Measurements from ENCODE around the gene RTN3. TPM values are rescaled to one million over a fixed set of nuclear protein-coding genes. Genes with fewer than 3 reads are reported as not detected.

The RTN3 gene
- total and polyA plus RNA-seq, 9 donors: 25.5 to 76.0 (median 53.9) TPM

Other genes starting within 250 kb of the RTN3 start
- 2.1 TPM for gene PLAAT5, start 190.3 kb upstream of the RTN3 start, total RNA-seq
- gene PLAAT5, start 190.3 kb upstream of the RTN3 start, polyA plus RNA-seq (ENCODE audit: insufficient read depth in 1 of 8, insufficient read length in 8 of 8, low replicate concordance in 1 of 8): 1 to 10 TPM; 2.1 to 6.2 (median 3.5) TPM
- gene LGALS12, start 175.4 kb upstream of the RTN3 start, total RNA-seq: 0.18 TPM
- gene LGALS12, start 175.4 kb upstream of the RTN3 start, polyA plus RNA-seq (ENCODE audit: insufficient read depth in 1 of 8, insufficient read length in 8 of 8, low replicate concordance in 1 of 8): under 1 TPM; 0.14 to 0.40 (median 0.28) TPM
- gene PLAAT4, start 144.7 kb upstream of the RTN3 start, total RNA-seq: 5.9 TPM
- gene PLAAT4, start 144.7 kb upstream of the RTN3 start, polyA plus RNA-seq (ENCODE audit: insufficient read depth in 1 of 8, insufficient read length in 8 of 8, low replicate concordance in 1 of 8): 1 to 10 TPM; 2.0 to 4.4 (median 3.6) TPM
- gene PLAAT2, start 118.1 kb upstream of the RTN3 start, total RNA-seq: not detected
- under 1 TPM in 2 of 8 donors, not detected in 6; 0.30 to 0.36 TPM for gene PLAAT2, start 118.1 kb upstream of the RTN3 start, polyA plus RNA-seq (ENCODE audit: insufficient read depth in 1 of 8, insufficient read length in 8 of 8, low replicate concordance in 1 of 8)
- 20.5 TPM for gene PLAAT3, start 67.1 kb upstream of the RTN3 start, total RNA-seq
- gene PLAAT3, start 67.1 kb upstream of the RTN3 start, polyA plus RNA-seq (ENCODE audit: insufficient read depth in 1 of 8, insufficient read length in 8 of 8, low replicate concordance in 1 of 8): 10 to 100 TPM; 31.7 to 45.5 (median 35.4) TPM
- gene ATL3, start 10.1 kb upstream of the RTN3 start, total RNA-seq: 38.8 TPM
- gene ATL3, start 10.1 kb upstream of the RTN3 start, polyA plus RNA-seq (ENCODE audit: insufficient read depth in 1 of 8, insufficient read length in 8 of 8, low replicate concordance in 1 of 8): 10 to 100 TPM; 12.7 to 26.2 (median 15.6) TPM
- gene ZFTA, start 87.3 kb downstream of the RTN3 start, total RNA-seq: 23.3 TPM
- gene ZFTA, start 87.3 kb downstream of the RTN3 start, polyA plus RNA-seq (ENCODE audit: insufficient read depth in 1 of 8, insufficient read length in 8 of 8, low replicate concordance in 1 of 8): 10 to 100 TPM; 24.9 to 33.0 (median 28.0) TPM
- gene SPINDOC, start 132.0 kb downstream of the RTN3 start, total RNA-seq: 12.1 TPM
- gene SPINDOC, start 132.0 kb downstream of the RTN3 start, polyA plus RNA-seq (ENCODE audit: insufficient read depth in 1 of 8, insufficient read length in 8 of 8, low replicate concordance in 1 of 8): 10 to 100 TPM; 21.6 to 32.9 (median 24.5) TPM
- 7.4 TPM for gene MARK2, start 157.6 kb downstream of the RTN3 start, total RNA-seq
- 10 to 100 TPM; 13.1 to 22.7 (median 18.3) TPM for gene MARK2, start 157.6 kb downstream of the RTN3 start, polyA plus RNA-seq (ENCODE audit: insufficient read depth in 1 of 8, insufficient read length in 8 of 8, low replicate concordance in 1 of 8)
- 11.0 TPM for gene RCOR2, start 235.7 kb downstream of the RTN3 start, total RNA-seq
- gene RCOR2, start 235.7 kb downstream of the RTN3 start, polyA plus RNA-seq (ENCODE audit: insufficient read depth in 1 of 8, insufficient read length in 8 of 8, low replicate concordance in 1 of 8): 10 to 100 TPM; 11.2 to 16.8 (median 14.6) TPM